H1 (cell line): ENCODE data around the gene NKX2-4. TPM values are rescaled to one million over a fixed set of nuclear protein-coding genes. Genes with fewer than 3 reads are reported as not detected.

ENCODE experiments used
- CTCF ChIA-PET: fragments of 300-600 bp; sonication (Branson Sonifier 250); formaldehyde crosslinking; loops from one replicate; lab custom pipeline; 2021; ENCODE audit not compliant: partially characterized antibody; lab: Charles Lee
- POLR2A ChIA-PET: fragments of 300-600 bp; sonication (Branson Sonifier 250); formaldehyde crosslinking; loops from one replicate; lab custom pipeline; 2021; ENCODE audit warnings: inconsistent platforms; ENCODE audit not compliant: partially characterized antibody; lab: Charles Lee
- DNase-seq, 2 experiments: peaks; one replicate each; pipeline versions ENCODE4 v3.0.0 to v3.0.0-alpha.2; 2010 to 2022; ENCODE audit warnings: low spot score in 2 of 2, low read depth in 1 of 2, mixed read lengths in 1 of 2
- FAIRE-seq: peaks from 2 replicates; lab custom pipeline; 2011; peaks lifted over from hg19 to GRCh38; lab: Jason Lieb, UNC
- H2AFZ ChIP-seq: 2 replicates; pipeline ENCODE4 v1.8.1; 2012; ENCODE audit warnings: low read length, inconsistent platforms
- H2AK5ac ChIP-seq: 2 replicates; pipeline ENCODE4 v1.6.1; 2013; ENCODE audit warnings: low read depth, low read length
- H2BK120ac ChIP-seq: replicated peaks from 2 replicates; pipeline ENCODE3; 2013; ENCODE audit warnings: low read depth, low read length, inconsistent platforms
- H2BK12ac ChIP-seq: 2 replicates; pipeline ENCODE4 v1.6.1; 2013; ENCODE audit warnings: low read depth, low read length
- H2BK15ac ChIP-seq: 2 replicates; pipeline ENCODE4 v1.6.1; 2013; ENCODE audit warnings: low read length
- H2BK20ac ChIP-seq: 2 replicates; pipeline ENCODE4 v1.6.1; 2013; ENCODE audit warnings: low read length
- H2BK5ac ChIP-seq: 2 replicates; pipeline ENCODE4 v1.6.1; 2013; ENCODE audit warnings: low read depth, low read length
- H3K14ac ChIP-seq: 2 replicates; pipeline ENCODE4 v1.6.1; 2013; ENCODE audit warnings: inconsistent platforms; ENCODE audit not compliant: insufficient read length
- H3K18ac ChIP-seq: 2 replicates; pipeline ENCODE4 v1.6.1; 2013; ENCODE audit warnings: low read length; ENCODE audit errors: extremely low read depth
- H3K23ac ChIP-seq: 2 replicates; pipeline ENCODE4 v1.6.1; 2013; ENCODE audit warnings: inconsistent platforms; ENCODE audit not compliant: insufficient read length
- H3K23me2 ChIP-seq: 2 replicates; pipeline ENCODE4 v1.6.1; 2013; ENCODE audit warnings: low read depth, low read length
- H3K27ac ChIP-seq: 2 replicates; pipeline ENCODE4 v1.6.1; 2011; ENCODE audit warnings: low read depth, low read length, inconsistent platforms
- H3K27me3 ChIP-seq, 4 experiments: replicated peaks in 1 of 4; 1 replicate in 1 of 4; 2 replicates in 3 of 4; pipeline versions ENCODE4 v1.6.1 to v1.8.1; 2011 to 2013; ENCODE audit warnings: low read length in 3 of 4, mild to moderate bottlenecking in 3 of 4, inconsistent platforms in 2 of 4, mixed read lengths in 2 of 4, moderate library complexity in 1 of 4; ENCODE audit not compliant: control insufficient read depth in 3 of 4, insufficient read depth in 3 of 4; ENCODE audit errors: extremely low read depth in 1 of 4
- H3K36me3 ChIP-seq, 4 experiments: 2 replicates each; pipeline versions ENCODE4 v1.6.1 to v1.8.1; 2011 to 2013; ENCODE audit warnings: mild to moderate bottlenecking in 4 of 4, low read length in 3 of 4, moderate library complexity in 2 of 4, control low read depth in 1 of 4, inconsistent platforms in 1 of 4; ENCODE audit not compliant: insufficient read depth in 4 of 4, control insufficient read depth in 2 of 4
- H3K4ac ChIP-seq: replicated peaks from 2 replicates; pipeline ENCODE3; 2013; ENCODE audit warnings: low read length, low read depth, mixed read lengths, inconsistent platforms; ENCODE audit not compliant: insufficient read length
- H3K4me1 ChIP-seq, 4 experiments: replicated peaks in 1 of 4; 1 replicate in 1 of 4; 2 replicates in 3 of 4; pipeline versions ENCODE4 v1.6.1 to v1.8.1; 2011 to 2013; ENCODE audit warnings: low read length in 3 of 4, inconsistent platforms in 2 of 4, mixed read lengths in 1 of 4; ENCODE audit not compliant: insufficient read depth in 4 of 4, control insufficient read depth in 3 of 4
- H3K4me2 ChIP-seq, 2 experiments: 2 replicates each; pipeline versions ENCODE4 v1.6.1 to v1.8.1; 2011 to 2013; ENCODE audit warnings: low read depth in 2 of 2, low read length in 2 of 2, control low read depth in 1 of 2, inconsistent platforms in 1 of 2, mild to moderate bottlenecking in 1 of 2; ENCODE audit not compliant: insufficient read depth in 1 of 2
- H3K4me3 ChIP-seq, 4 experiments: fragments of 200-600, 300-600 bp in 1 of 4; sonication (generic), shearing (Covaris generic), sonication (Bioruptor Twin) in 1 of 4; 2 replicates each; pipeline versions ENCODE4 v1.5.1 to v1.8.1; 2011 to 2016; ENCODE audit warnings: low read length in 4 of 4, low read depth in 3 of 4, control low read depth in 2 of 4, inconsistent platforms in 2 of 4, mild to moderate bottlenecking in 2 of 4, mixed read lengths in 1 of 4, moderate library complexity in 1 of 4; ENCODE audit not compliant: insufficient read depth in 2 of 4; ENCODE audit errors: extremely low read depth in 1 of 4
- H3K56ac ChIP-seq: replicated peaks from 2 replicates; pipeline ENCODE3; 2013; ENCODE audit warnings: low read depth, mild to moderate bottlenecking, mixed read lengths, low read length, inconsistent platforms; ENCODE audit not compliant: insufficient read length
- H3K79me1 ChIP-seq: 2 replicates; pipeline ENCODE4 v1.6.1; 2013; ENCODE audit warnings: low read depth, low read length, control low read depth
- H3K79me2 ChIP-seq, 2 experiments: 2 replicates each; pipeline versions ENCODE4 v1.6.1 to v1.8.1; 2012 to 2013; ENCODE audit warnings: low read length in 2 of 2, mild to moderate bottlenecking in 2 of 2, inconsistent platforms in 1 of 2; ENCODE audit not compliant: insufficient read depth in 2 of 2, control insufficient read depth in 1 of 2
- H3K9ac ChIP-seq, 4 experiments: replicated peaks in 1 of 4; 1 replicate in 1 of 4; 2 replicates in 3 of 4; pipeline versions ENCODE4 v1.6.1 to v1.8.1; 2011 to 2013; ENCODE audit warnings: low read depth in 3 of 4, low read length in 3 of 4, control low read depth in 2 of 4, mild to moderate bottlenecking in 2 of 4, moderate library complexity in 2 of 4, inconsistent platforms in 1 of 4; ENCODE audit errors: extremely low read depth in 1 of 4
- H3K9me3 ChIP-seq, 2 experiments: 2 replicates each; pipeline versions ENCODE4 v1.6.1 to v1.8.1; 2012 to 2013; ENCODE audit warnings: mild to moderate bottlenecking in 2 of 2, moderate library complexity in 2 of 2, control low read depth in 1 of 2, inconsistent platforms in 1 of 2, low read depth in 1 of 2, low read length in 1 of 2, mixed read lengths in 1 of 2; ENCODE audit not compliant: insufficient read depth in 2 of 2
- H4K20me1 ChIP-seq, 2 experiments: replicated peaks in 1 of 2; 2 replicates each; pipeline versions ENCODE3 to v1.8.1; 2011 to 2013; ENCODE audit warnings: inconsistent platforms in 2 of 2, low read length in 2 of 2, mild to moderate bottlenecking in 1 of 2; ENCODE audit not compliant: insufficient read depth in 2 of 2, control insufficient read depth in 1 of 2
- H4K5ac ChIP-seq: 2 replicates; pipeline ENCODE4 v1.6.1; 2013; ENCODE audit warnings: low read length, low read depth, mixed read lengths, inconsistent platforms; ENCODE audit not compliant: insufficient read length
- H4K8ac ChIP-seq: 2 replicates; pipeline ENCODE4 v1.8.0; 2013; ENCODE audit warnings: mild to moderate bottlenecking, moderate library complexity, low read length, inconsistent platforms; ENCODE audit not compliant: insufficient read depth; ENCODE audit errors: extremely low read depth
- H4K91ac ChIP-seq: replicated peaks from 2 replicates; pipeline ENCODE3; 2013; ENCODE audit warnings: low read length, mixed read lengths, inconsistent platforms; ENCODE audit not compliant: insufficient read length
- KDM4A ChIP-seq: IDR thresholded peaks from one replicate; pipeline ENCODE4 v1.7.1; 2012; ENCODE audit warnings: low read depth, mild to moderate bottlenecking, moderate library complexity, low read length, inconsistent platforms; ENCODE audit not compliant: severe bottlenecking
- WGBS, 2 experiments: shearing (Covaris generic) in 1 of 2; methylation state at CpG; one replicate each; pipeline versions ENCODE4 v1.1.6 to v1.1.7; 2013 to 2015; ENCODE audit warnings: low lambda C conversion rate in 2 of 2, mixed read lengths in 2 of 2, inconsistent platforms in 1 of 2, low coverage in 1 of 2, missing lambda C conversion rate in 1 of 2; ENCODE audit not compliant: insufficient replicate concordance in 2 of 2, insufficient coverage in 1 of 2, insufficient read length in 1 of 2; ENCODE audit errors: extremely low coverage in 1 of 2, missing lambda C conversion rate in 1 of 2; 5-methylcytosine and 5-hydroxymethylcytosine counted together
- polyA plus RNA-seq, 7 experiments: library from polyadenylated mRNA; depleted of rRNA in 3 of 7; stranded (reverse) in 5 of 7; unstranded in 2 of 7; fragments of >200 nt in 5 of 7; fragments of 200-250 nt in 2 of 7; gene quantifications; 1 replicate in 5 of 7; 2 replicates in 1 of 7; 4 replicates in 1 of 7; pipeline versions ENCODE4 v1.2.1 to v1.2.3, GENCODE V29; 2011 to 2013; ENCODE audit warnings: missing spikeins in 2 of 7, mixed read lengths in 2 of 7
- total RNA-seq: library from RNA; stranded (reverse); fragmentation: NEBNext Ultra II Directional; extraction: Animal tissue kit (Norgen Biotek cat#: 25700); gene quantifications from 2 replicates; pipeline ENCODE4 v1.2.1, GENCODE V29; 2021

NKX2-4 gene
- total and polyA plus RNA-seq, 2 of the 8 experiments (the other 6 are each of a cell fraction or from before 2014, with no cell fraction given): 0.12 to 0.37 TPM

GRCh38 chr20:21433329-21433890, 36.1 kb upstream of the NKX2-4 start:
- no peaks in the 10 kb centered on the region for H3K9me3 ChIP-seq
- no peak overlapping the region; the same call in 1 of the 2 replicates for H2AFZ ChIP-seq
- H3K9ac ChIP-seq: no peak overlapping the region
- no peak overlapping the region for H2BK5ac ChIP-seq
- no peaks in the 10 kb centered on the region for H3K36me3 ChIP-seq
- ChIA-PET CTCF (interaction anchor here (1.4 to 1.6 kb wide), 3 partner anchors 11 to 573 kb away, joined by 3 to 5 read pairs (median 4); no protein-coding TSS in a partner anchor), POLR2A (interaction anchor here (1.4 kb wide), 1 partner anchor 130 kb away, joined by 3 read pairs; the partner anchor contains the start of gene XRN2)
- H2BK12ac ChIP-seq: no peak overlapping the region
- no peak overlapping the region for H3K4me3 ChIP-seq
- H3K4me2 ChIP-seq: no peak overlapping the region
- no peak overlapping the region for H2BK15ac ChIP-seq
- no peaks in the 10 kb centered on the region for H3K23me2 ChIP-seq
- H4K5ac ChIP-seq: no peak overlapping the region
- no peak overlapping the region for H3K56ac ChIP-seq
- no peaks in the 10 kb centered on the region for H3K79me1 ChIP-seq
- H2AK5ac ChIP-seq: no peak overlapping the region
- H3K27ac ChIP-seq: no peak overlapping the region
- no peak overlapping the region for H3K4ac ChIP-seq
- no peak overlapping the region for H3K18ac ChIP-seq
- no peak overlapping the region for H2BK20ac ChIP-seq
- FAIRE-seq: no peak
- H4K91ac ChIP-seq: no peak overlapping the region
- 93% methylated on average over 2 of the region's 2 CpGs; no CpG with 5 or more reads in 1 of the 2 experiments for WGBS, 2 experiments
- H4K8ac ChIP-seq: no peak overlapping the region
- no peak overlapping the region for H2BK120ac ChIP-seq
- TF ChIP-seq KDM4A: no peak
- no peaks in the 10 kb centered on the region for H4K20me1 ChIP-seq
- DNase-seq: no peak
- peaks cover 0 to 4% (median 0%) of the 10 kb centered on the region in 4 experiments; a peak in 2 of 7 replicates for H3K4me1 ChIP-seq
- H3K27me3 ChIP-seq: no peaks in the 10 kb centered on the region
- H3K23ac ChIP-seq: no peak overlapping the region
- H3K14ac ChIP-seq: no peak overlapping the region
- no peaks in the 10 kb centered on the region for H3K79me2 ChIP-seq
